Measurements from ENCODE around the gene ABCA7. TPM values are rescaled to one million over a fixed set of nuclear protein-coding genes. Genes with fewer than 3 reads are reported as not detected.
A peak's percentile ranks its signal among the peaks of the same experiment; 100 is the strongest.

ABCA7 gene
- total and polyA plus RNA-seq, 2 of the 8 experiments (the other 6 are each of a cell fraction or from before 2014, with no cell fraction given) = 10.4 to 25.6 TPM

DNA sequence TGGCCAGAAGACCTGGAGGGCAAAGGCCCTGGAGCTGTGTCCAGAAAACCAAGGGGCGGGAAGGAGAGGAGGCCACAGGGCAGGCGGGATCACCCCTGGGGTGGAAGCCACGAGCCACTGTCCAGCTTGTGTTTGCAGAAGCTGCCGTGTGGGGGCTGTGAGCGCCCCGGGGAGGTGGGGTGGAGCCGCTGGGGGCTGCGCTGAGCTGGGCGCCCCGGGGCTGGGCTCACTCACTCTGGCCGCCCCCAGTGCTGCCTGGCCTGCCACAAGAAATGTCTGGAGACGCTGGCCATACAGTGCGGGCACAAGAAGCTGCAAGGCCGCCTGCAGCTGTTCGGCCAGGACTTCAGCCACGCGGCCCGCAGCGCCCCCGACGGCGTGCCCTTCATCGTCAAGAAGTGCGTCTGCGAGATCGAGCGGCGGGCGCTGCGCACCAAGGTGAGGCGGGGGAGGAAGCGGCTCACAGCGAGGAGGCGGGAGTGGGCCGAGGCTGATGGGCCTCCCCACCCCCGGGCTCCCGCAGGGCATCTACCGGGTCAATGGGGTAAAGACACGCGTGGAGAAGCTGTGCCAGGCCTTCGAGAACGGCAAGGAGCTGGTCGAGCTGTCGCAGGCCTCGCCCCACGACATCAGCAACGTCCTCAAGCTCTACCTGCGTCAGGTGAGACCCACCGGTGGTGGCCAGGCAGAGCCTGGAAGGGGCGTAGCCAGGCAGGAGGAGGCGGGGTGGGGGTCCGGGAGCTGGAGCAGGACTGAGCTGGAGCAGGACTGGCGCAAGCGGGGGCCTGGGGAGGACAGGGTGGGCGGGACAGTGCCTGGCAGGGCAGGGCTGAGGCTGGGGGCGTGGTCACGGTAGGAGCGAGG is 41.6 kb downstream of the ABCA7 start:
- H3K4me3 ChIP-seq (ENCODE audit: extremely low read depth in 1 of 4, insufficient read depth in 2 of 4, low read depth in 3 of 4, low read length in 4 of 4) = peak overlapping the region in 2 of 4 experiments; percentile 19 to 21; a peak in 2 of 8 replicates
- H3K4me2 ChIP-seq (ENCODE audit: insufficient read depth in 1 of 2, low read depth in 2 of 2, low read length in 2 of 2) = peak overlapping the region in 1 of 2 experiments; percentile 58; a peak in 1 of 4 replicates

More for the DNA sequence above, 41.6 kb downstream of the ABCA7 start:
- WGBS, 2 experiments (ENCODE audit: extremely low coverage in 1 of 2, insufficient coverage in 1 of 2, insufficient read length in 1 of 2, insufficient replicate concordance in 2 of 2, low coverage in 1 of 2, low lambda C conversion rate in 2 of 2, missing lambda C conversion rate in 1 of 2) = 81% methylated on average over 46 of the region's 58 CpGs; no CpG with 5 or more reads in 1 of the 2 experiments
- no peak overlapping the region for H2BK5ac ChIP-seq (ENCODE audit: low read depth, low read length)
- no peaks in the 10 kb centered on the region for H3K79me2 ChIP-seq (ENCODE audit: control insufficient read depth in 1 of 2, insufficient read depth in 2 of 2, low read length in 2 of 2)
- POLR2A ChIA-PET (ENCODE audit: partially characterized antibody) = interaction anchor here (0.5 to 10.3 kb wide), 21 partner anchors 9 to 845 kb away, joined by 3 to 93 read pairs (median 4); partner anchors contain the start of genes ABCA7, ARHGAP45, ATP5F1D and CIRBP
- TF ChIP-seq RXRA (IDR thresholded peaks at IDR 0.05; ENCODE audit: insufficient read depth, low read depth, low read length) = no peak
- TF ChIP-seq, protein P1, sequence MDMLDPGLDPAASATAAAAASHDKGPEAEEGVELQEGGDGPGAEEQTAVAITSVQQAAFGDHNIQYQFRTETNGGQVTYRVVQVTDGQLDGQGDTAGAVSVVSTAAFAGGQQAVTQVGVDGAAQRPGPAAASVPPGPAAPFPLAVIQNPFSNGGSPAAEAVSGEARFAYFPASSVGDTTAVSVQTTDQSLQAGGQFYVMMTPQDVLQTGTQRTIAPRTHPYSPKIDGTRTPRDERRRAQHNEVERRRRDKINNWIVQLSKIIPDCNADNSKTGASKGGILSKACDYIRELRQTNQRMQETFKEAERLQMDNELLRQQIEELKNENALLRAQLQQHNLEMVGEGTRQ (IDR thresholded peaks at IDR 0.05; ENCODE audit: low read length) = 0 out of 2 replicates have a peak, but pooled peaks have one; percentile 1
- H2BK15ac ChIP-seq (ENCODE audit: low read length) = no peak overlapping the region
- no peak overlapping the region for H2AFZ ChIP-seq (ENCODE audit: low read length)
- no peak overlapping the region for H4K91ac ChIP-seq (replicated peaks; ENCODE audit: insufficient read length, low read length)
- no peak overlapping the region for H2BK20ac ChIP-seq (ENCODE audit: low read length)
- no peak overlapping the region for H2AK5ac ChIP-seq (ENCODE audit: low read depth, low read length)
- no peak overlapping the region for H3K56ac ChIP-seq (replicated peaks; ENCODE audit: insufficient read length, low read depth, low read length)
- H3K9ac ChIP-seq (replicated peaks in 1 of 4; ENCODE audit: extremely low read depth in 1 of 4, low read depth in 3 of 4, low read length in 3 of 4) = no peak overlapping the region
- no peaks in the 10 kb centered on the region; the same call in 1 of the 2 replicates for H3K79me1 ChIP-seq (ENCODE audit: low read depth, low read length)
- no peak overlapping the region for H4K5ac ChIP-seq (ENCODE audit: insufficient read length, low read depth, low read length)
- no peak overlapping the region; the same call in 1 of the 2 replicates for H4K8ac ChIP-seq (ENCODE audit: extremely low read depth, insufficient read depth, low read length)
- H2BK12ac ChIP-seq (ENCODE audit: low read depth, low read length) = no peak overlapping the region
- peaks cover 0 to 17% of the 10 kb centered on the region in 2 experiments for H4K20me1 ChIP-seq (replicated peaks in 1 of 2; ENCODE audit: control insufficient read depth in 1 of 2, insufficient read depth in 2 of 2, low read length in 2 of 2)
- H3K4ac ChIP-seq (replicated peaks; ENCODE audit: insufficient read length, low read depth, low read length) = no peak overlapping the region
- H3K27me3 ChIP-seq (replicated peaks in 1 of 4; ENCODE audit: control insufficient read depth in 3 of 4, extremely low read depth in 1 of 4, insufficient read depth in 3 of 4, low read length in 3 of 4) = no peaks in the 10 kb centered on the region
- no peaks in the 10 kb centered on the region for H3K9me3 ChIP-seq (ENCODE audit: insufficient read depth in 2 of 2, low read depth in 1 of 2, low read length in 1 of 2)
- H3K23me2 ChIP-seq (ENCODE audit: low read depth, low read length) = no peaks in the 10 kb centered on the region
- peaks cover 0 to 52% (median 14%) of the 10 kb centered on the region in 4 experiments; a peak in 4 of 8 replicates for H3K36me3 ChIP-seq (ENCODE audit: control insufficient read depth in 2 of 4, insufficient read depth in 4 of 4, low read length in 3 of 4)
- no peak overlapping the region for H3K18ac ChIP-seq (ENCODE audit: extremely low read depth, low read length)
- H3K27ac ChIP-seq (ENCODE audit: low read depth, low read length) = no peak overlapping the region
- no peak overlapping the region for H3K14ac ChIP-seq (ENCODE audit: insufficient read length)
- H2BK120ac ChIP-seq (replicated peaks; ENCODE audit: low read depth, low read length) = no peak overlapping the region
- DNase-seq (ENCODE audit: low read depth in 1 of 2, low spot score in 2 of 2) (peak in 1 of 2 experiments; percentile 98), FAIRE-seq (no peak)
- H3K23ac ChIP-seq (ENCODE audit: insufficient read length) = no peak overlapping the region
- H3K4me1 ChIP-seq (replicated peaks in 1 of 4; ENCODE audit: control insufficient read depth in 3 of 4, insufficient read depth in 4 of 4, low read length in 3 of 4) = peaks cover 0 to 7% (median 0%) of the 10 kb centered on the region in 4 experiments; a peak in 4 of 7 replicates
- CTCF ChIA-PET (ENCODE audit: partially characterized antibody) = interaction anchor here (0.6 to 8.9 kb wide), 19 partner anchors 10 to 189 kb away, joined by 3 to 54 read pairs (median 4); partner anchors contain the start of genes ARHGAP45, MED16 and RNU6-9
